Measurements from ENCODE around the gene ZNF536. TPM values are rescaled to one million over a fixed set of nuclear protein-coding genes. Genes with fewer than 3 reads are reported as not detected.

Gene ZNF536
- total and polyA plus RNA-seq, 8 donors: 0.44 to 13.4 (median 1.1) TPM; not detected in 1

GRCh38 chr19:30356951-30357579 is 15.1 kb upstream of the ZNF536 start:
- DNase-seq: no peak
- intact Hi-C loops (cut with DNase I; ENCODE audit: low total_unique reads): no loop called here
- H3K4me3 ChIP-seq: no peak overlapping the region
- TF ChIP-seq CTCF (IDR thresholded peaks at IDR 0.05) (no peak), EP300 (IDR thresholded peaks at IDR 0.05) (no peak), POLR2AphosphoS5 (IDR thresholded peaks at IDR 0.05) (no peak), POLR2A (IDR thresholded peaks at IDR 0.05) (no peak)
- no peaks in the 10 kb centered on the region for H3K36me3 ChIP-seq
- no peaks in the 10 kb centered on the region for H3K4me1 ChIP-seq
- H3K27ac ChIP-seq: no peak overlapping the region
- peaks cover 0 to 21% (median 0%) of the 10 kb centered on the region in 3 donors for H3K27me3 ChIP-seq
- WGBS, 5 donors: 60 to 81% (median 67%) methylated on average over 11 of the region's 11 CpGs
- no peaks in the 10 kb centered on the region for H3K9me3 ChIP-seq

GRCh38 chr19:30357580-30357954 is 14.6 kb upstream of the ZNF536 start:
- no peak for DNase-seq
- no peak overlapping the region for H3K27ac ChIP-seq
- H3K36me3 ChIP-seq: no peaks in the 10 kb centered on the region
- H3K27me3 ChIP-seq: peaks cover 0 to 21% (median 0%) of the 10 kb centered on the region in 3 donors
- intact Hi-C loops (cut with DNase I; ENCODE audit: low total_unique reads): no loop called here
- H3K4me3 ChIP-seq: no peak overlapping the region
- 74 to 86% (median 81%) methylated on average over 2 to 5 of the region's 5 CpGs for WGBS, 5 donors
- TF ChIP-seq CTCF (IDR thresholded peaks at IDR 0.05) (no peak), POLR2AphosphoS5 (IDR thresholded peaks at IDR 0.05) (no peak), POLR2A (IDR thresholded peaks at IDR 0.05) (no peak), EP300 (IDR thresholded peaks at IDR 0.05) (no peak)
- H3K9me3 ChIP-seq: no peaks in the 10 kb centered on the region
- H3K4me1 ChIP-seq: no peaks in the 10 kb centered on the region

GRCh38 chr19:30358319-30358718 is 13.9 kb upstream of the ZNF536 start:
- Histone ChIP-seq H3K4me1 (no peaks in the 10 kb centered on the region), H3K9me3 (no peaks in the 10 kb centered on the region), H3K27me3 (peaks cover 0 to 21% (median 0%) of the 10 kb centered on the region in 3 donors), H3K4me3 (no peak overlapping the region), H3K27ac (no peak overlapping the region), H3K36me3 (no peaks in the 10 kb centered on the region)
- WGBS, 5 donors: 58 to 81% (median 72%) methylated on average over 2 to 3 of the region's 3 CpGs
- DNase-seq: no peak
- intact Hi-C loops (cut with DNase I; ENCODE audit: low total_unique reads): no loop called here
- TF ChIP-seq POLR2A (IDR thresholded peaks at IDR 0.05) (no peak), CTCF (IDR thresholded peaks at IDR 0.05) (no peak), POLR2AphosphoS5 (IDR thresholded peaks at IDR 0.05) (no peak), EP300 (IDR thresholded peaks at IDR 0.05) (no peak)

GRCh38 chr19:30358821-30359580 is 13.2 kb upstream of the ZNF536 start:
- DNase-seq: peak in 1 of 2 donors; percentile 18
- 69 to 77% (median 72%) methylated on average over 13 of the region's 13 CpGs for WGBS, 5 donors
- no peaks in the 10 kb centered on the region for H3K36me3 ChIP-seq
- TF ChIP-seq POLR2AphosphoS5 (IDR thresholded peaks at IDR 0.05) (no peak), EP300 (IDR thresholded peaks at IDR 0.05) (no peak), POLR2A (IDR thresholded peaks at IDR 0.05) (no peak), CTCF (IDR thresholded peaks at IDR 0.05) (no peak)
- H3K27ac ChIP-seq: no peak overlapping the region
- peaks cover 0 to under 1% (median 0%) of the 10 kb centered on the region in 4 donors for H3K4me1 ChIP-seq
- no peak overlapping the region for H3K4me3 ChIP-seq
- peaks cover 0 to 21% (median 0%) of the 10 kb centered on the region in 3 donors for H3K27me3 ChIP-seq
- H3K9me3 ChIP-seq: no peaks in the 10 kb centered on the region
- intact Hi-C loops (cut with DNase I; ENCODE audit: low total_unique reads): no loop called here
